ENCODE results near the gene KNOP1.
"Not testable (repeated sequence)": the region's sequence is repeated elsewhere in the genome, so short reads cannot be mapped to it uniquely, and the experiment has no call there.

KNOP1 gene

GRCh38 chr16:19680881-19681340, 37.1 kb downstream of the KNOP1 start:
- DNase-seq, result no peak

- not testable (repeated sequence) for DNase-seq
Observed at GRCh38 chr16:19679281-19679680, 38.7 kb downstream of the KNOP1 start.

- DNase-seq, result no peak
Observed at GRCh38 chr16:19678804-19679203, 39.2 kb downstream of the KNOP1 start.

GRCh38 chr16:19677402-19677801, 40.6 kb downstream of the KNOP1 start:
- DNase-seq, result no peak

- no peak for DNase-seq
Observed at GRCh38 chr16:19674485-19674884, 43.5 kb downstream of the KNOP1 start.

- no peak for DNase-seq
Observed at GRCh38 chr16:19672378-19672777, 45.6 kb downstream of the KNOP1 start.

GRCh38 chr16:19666477-19666876, 51.5 kb downstream of the KNOP1 start:
- no peak for DNase-seq

GRCh38 chr16:19665313-19665712, 52.7 kb downstream of the KNOP1 start:
- not testable (repeated sequence) for DNase-seq

- no peak for DNase-seq
Observed at GRCh38 chr16:19664166-19664565, 53.9 kb downstream of the KNOP1 start.

- DNase-seq, result no peak
Observed at GRCh38 chr16:19662351-19662750, 55.7 kb downstream of the KNOP1 start.

GRCh38 chr16:19660432-19660831, 57.6 kb downstream of the KNOP1 start:
- DNase-seq, result no peak

- peak in 1 of 4 experiments; percentile 6 for DNase-seq
Observed at GRCh38 chr16:19659554-19659953, 58.5 kb downstream of the KNOP1 start.

- no peak for DNase-seq
Observed at GRCh38 chr16:19657831-19658230, 60.2 kb downstream of the KNOP1 start.

GRCh38 chr16:19655242-19655777, 62.7 kb downstream of the KNOP1 start:
- DNase-seq, result no peak

GRCh38 chr16:19654147-19654546, 63.9 kb downstream of the KNOP1 start:
- DNase-seq, result no peak

Measured in suppressor macrophage (primary cell).